HT-29 (cell line): ENCODE measurements around the gene ZBTB46. TPM values are rescaled to one million over a fixed set of nuclear protein-coding genes. Genes with fewer than 3 reads are reported as not detected.
"Not testable (repeated sequence)": the region's sequence is repeated elsewhere in the genome, so short reads cannot be mapped to it uniquely, and the experiment has no call there.

Experiments
- DNase-seq: peaks from one replicate; pipeline ENCODE4 v3.0.0-alpha.2; 2015; ENCODE audit warnings: low spot score
- total RNA-seq: library from RNA; depleted of rRNA; stranded (reverse); fragments of >200 nt; shearing (Covaris generic); gene quantifications from 2 replicates; pipeline ENCODE4 v1.2.3, GENCODE V29; 2014

ZBTB46 gene
- total RNA-seq, 1 experiment from 2014 or later = 3.3 TPM

- DNase-seq = no peak
Measured at GRCh38 chr20:63859166-63859699, 28.2 kb upstream of the ZBTB46 start.

DNA sequence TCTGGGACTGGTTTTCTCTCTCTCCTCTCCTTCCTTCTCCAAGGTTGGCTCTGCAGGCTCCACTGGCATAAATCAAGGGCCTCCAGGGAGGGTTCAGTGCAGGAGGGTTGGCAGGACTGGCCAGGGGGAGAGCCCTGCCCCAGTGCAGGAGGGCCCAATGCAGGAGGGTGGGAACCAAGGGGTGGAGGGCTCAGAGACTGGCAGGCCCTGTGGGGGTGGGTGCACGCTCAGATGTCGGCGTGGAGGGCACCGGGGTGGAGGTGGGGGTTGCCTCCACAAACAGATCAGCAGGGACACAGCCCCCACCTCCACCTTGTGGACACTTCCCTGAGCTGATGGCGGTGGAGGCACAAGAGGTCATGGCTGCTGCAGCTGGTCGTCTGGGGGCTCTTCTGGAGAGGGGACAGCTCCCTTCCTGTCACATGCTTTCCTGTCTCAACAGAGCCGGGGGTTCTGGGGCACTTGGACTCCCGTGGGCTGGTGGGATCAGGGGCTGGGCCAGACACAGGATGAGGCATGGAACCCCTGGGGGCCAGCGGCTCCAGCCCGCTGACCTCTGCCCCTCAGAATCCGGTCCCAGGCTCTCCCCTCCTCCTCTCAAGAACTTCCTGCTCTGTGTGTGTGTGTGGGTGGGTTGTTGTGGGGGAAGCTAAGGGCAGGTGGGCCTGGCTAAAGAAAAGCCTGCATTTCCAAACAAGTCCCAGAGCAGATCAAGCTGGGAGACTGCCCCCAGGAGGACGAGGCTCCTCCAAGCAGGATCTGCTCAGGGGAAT is 27.5 kb upstream of the ZBTB46 start:
- DNase-seq = peak; percentile 35

DNA sequence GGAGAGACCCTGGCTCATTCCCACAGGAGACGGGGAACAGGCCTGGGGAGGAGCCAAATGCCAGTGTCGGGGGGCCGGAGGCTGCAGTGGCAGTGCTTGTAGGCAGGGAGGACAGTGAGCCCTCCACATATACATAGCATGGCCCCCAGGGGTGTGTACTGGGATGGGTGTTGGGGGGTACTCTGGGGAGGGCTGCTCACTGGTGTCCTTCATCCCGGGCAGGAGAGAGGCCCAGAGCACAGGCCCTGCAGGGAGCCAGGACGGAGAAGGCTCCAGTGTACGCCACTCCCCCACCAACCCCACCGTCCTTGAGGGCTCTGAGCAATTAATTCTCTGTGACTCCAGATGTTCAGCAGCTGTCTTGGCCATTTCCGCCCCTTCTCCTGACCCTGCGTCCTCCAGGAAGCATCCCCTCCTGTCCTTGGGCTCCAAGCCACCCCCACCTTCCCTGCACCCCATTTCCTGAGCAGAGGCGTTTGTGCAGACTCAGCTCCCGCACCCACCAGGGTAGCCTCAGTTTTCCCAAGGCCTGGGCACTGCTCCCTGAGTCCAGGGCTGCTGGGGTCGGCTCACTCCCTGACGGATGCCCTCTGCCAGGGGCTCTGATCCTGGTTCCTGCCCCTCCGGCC is 26.8 kb upstream of the ZBTB46 start:
- DNase-seq = no peak

GRCh38 chr20:63856098-63856511 is 25.0 kb upstream of the ZBTB46 start:
- no peak for DNase-seq

DNA sequence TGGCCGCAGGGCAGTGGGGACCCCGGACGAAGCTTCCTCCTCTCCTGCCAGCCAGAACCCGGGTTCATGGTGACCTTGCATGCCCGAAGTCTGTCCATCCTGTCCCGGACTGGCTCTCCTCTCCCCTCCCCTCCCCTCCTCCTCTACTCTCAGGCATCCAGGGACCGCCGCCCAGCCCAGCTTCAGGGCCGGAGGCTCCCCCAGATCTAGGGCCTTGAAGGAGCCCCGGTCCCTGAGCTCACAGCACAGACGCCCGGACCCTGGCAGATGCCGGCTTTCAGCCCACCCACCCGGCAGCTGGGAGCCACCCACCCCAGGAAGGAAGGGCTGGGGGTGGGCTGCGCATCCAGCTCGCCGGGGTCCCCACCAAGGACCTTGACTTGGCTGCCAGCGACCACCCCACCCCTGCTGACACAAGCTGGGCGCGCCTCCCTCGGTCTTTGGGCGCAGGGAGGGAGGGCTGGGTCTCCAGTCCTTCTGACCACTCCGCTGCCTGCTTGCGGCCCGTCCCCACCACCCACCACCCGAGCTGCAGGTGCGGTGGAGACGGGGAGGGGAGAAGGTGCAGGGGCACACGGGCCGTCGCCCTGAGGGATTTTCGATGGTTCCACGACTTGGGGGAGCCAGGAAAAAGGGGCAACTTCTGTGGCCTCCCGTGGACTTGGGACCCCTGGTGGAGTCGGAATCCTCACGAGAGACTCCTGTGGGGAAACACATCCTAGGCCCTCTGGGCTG is 24.5 kb upstream of the ZBTB46 start:
- DNase-seq = no peak

GRCh38 chr20:63854766-63855362 is 23.8 kb upstream of the ZBTB46 start:
- DNase-seq = no peak

GRCh38 chr20:63854069-63854765 is 23.2 kb upstream of the ZBTB46 start:
- peak; percentile 59 for DNase-seq

DNA sequence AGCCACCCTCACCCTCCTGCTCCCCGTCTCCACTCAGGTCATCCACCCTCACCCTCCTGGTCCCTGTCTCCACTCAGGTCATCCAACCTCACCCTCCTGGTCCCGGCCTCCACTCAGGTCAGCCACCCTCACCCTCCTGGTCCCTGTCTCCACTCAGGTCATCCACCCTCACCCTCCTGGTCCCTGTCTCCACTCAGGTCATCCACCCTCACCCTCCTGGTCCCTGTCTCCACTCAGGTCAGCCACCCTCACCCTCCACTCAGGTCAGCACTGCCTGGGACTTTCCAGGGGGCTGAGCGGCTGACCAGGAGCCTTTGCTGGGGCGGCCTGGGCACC is 22.6 kb upstream of the ZBTB46 start:
- DNase-seq = not testable (repeated sequence)

DNA sequence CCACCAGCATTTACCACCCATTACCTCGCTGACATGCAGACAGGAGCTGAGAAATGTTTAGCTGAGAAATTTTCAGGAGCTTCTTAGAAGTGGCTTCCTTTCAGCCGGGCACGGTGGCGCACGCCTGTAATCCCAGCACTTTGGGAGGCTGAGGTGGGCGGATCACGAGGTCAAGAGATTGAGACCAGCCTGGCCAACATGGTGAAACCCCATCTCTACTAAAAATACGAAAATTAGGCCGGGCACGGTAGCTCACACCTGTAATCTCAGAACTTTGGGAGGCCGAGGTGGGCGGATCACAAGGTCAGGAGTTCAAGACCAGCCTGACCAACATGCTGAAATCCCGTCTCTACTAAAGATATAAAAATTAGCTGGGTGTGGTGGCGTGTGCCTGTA is 20.5 kb upstream of the ZBTB46 start:
- DNase-seq = not testable (repeated sequence)

DNA sequence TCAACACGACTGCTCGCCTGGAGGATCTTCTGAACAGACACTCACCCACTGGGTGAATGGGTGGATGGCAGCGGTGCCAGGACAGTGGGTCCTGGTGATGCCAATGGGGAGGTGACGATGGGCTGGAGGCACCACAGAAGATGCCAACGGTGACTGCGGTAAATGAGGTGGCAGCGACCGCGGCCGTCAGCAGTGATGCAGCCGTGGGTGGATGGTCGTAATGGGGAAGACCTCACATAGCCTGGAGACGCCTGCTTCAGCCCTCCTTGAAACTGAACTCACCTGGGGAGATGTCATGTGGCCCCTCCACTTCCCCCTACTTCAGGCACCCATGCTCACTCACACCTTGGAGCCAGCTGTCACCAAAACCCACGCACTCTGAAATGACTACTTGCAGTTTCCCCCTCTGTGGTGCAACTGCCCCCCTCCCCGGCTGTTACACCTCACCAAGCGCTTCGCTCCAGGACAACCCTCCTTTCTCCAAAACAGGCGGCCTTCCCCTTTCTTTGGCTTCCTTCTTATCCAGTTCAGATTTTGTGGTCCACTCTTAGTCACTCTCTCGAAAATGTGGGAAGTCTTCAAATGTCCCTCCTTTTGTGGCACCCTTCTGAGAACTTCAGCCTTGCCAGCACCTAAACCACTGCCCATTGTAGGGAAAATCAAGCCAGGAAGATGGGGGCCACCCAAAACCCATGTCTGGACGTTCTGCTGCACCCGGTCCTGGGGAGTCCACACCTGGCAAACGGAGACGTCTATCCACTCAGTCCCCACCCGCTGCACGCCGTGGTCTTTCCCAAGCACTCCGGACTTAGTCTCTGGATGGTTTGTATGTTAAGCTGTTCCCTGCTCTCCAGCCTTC is 19.9 kb upstream of the ZBTB46 start:
- DNase-seq = no peak

- no peak for DNase-seq
Measured at GRCh38 chr20:63848003-63848911, 17.2 kb upstream of the ZBTB46 start.

GRCh38 chr20:63847237-63848002 is 16.4 kb upstream of the ZBTB46 start:
- DNase-seq = no peak

DNA sequence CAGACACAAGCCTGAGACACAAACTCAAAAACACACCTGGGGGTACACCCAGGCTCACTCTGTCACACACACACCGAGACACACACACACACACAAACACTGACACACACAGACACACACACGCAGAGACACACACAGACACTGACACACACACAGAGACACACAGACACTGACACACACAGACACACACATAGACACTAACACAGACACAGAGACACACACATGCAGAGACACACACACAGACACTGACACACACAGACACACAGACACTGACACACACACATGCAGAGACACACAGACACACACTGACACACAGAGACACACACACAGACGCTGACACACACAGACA is 15.8 kb upstream of the ZBTB46 start:
- no peak for DNase-seq

DNA sequence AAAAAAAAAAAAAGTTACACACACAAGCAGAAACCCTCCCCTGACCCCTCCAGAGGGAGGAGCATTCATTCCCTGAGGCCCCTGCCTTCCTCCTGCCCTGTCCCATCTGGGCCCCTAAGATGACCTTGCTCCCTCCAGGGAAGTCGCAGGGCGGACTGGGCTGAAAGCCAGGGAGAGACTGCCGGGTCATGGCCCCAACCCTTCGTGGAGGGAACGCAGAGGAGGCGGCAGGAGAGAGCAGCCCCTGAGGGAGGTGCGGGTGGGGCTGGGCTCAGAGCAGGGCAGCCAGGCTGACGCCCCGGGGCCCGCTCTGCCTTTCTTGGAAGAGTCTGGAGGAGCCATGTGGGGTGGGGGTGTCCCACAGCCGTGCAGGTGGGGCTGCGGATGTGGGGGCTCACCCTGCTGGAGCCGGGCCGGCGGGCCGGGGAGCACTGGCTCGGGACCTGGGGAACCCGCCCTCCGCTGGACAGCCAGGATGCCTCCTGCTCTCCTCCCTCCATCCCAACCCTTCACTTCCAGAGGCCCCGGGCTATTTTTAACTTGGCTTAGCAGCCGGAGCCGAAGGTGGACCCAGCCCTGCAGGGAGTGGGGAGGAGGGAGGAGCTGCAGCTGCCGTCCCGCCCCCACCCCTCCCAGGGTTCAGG is 15.2 kb upstream of the ZBTB46 start:
- DNase-seq = no peak

- DNase-seq = no peak
Measured at GRCh38 chr20:63844511-63844991, 13.5 kb upstream of the ZBTB46 start.

DNA sequence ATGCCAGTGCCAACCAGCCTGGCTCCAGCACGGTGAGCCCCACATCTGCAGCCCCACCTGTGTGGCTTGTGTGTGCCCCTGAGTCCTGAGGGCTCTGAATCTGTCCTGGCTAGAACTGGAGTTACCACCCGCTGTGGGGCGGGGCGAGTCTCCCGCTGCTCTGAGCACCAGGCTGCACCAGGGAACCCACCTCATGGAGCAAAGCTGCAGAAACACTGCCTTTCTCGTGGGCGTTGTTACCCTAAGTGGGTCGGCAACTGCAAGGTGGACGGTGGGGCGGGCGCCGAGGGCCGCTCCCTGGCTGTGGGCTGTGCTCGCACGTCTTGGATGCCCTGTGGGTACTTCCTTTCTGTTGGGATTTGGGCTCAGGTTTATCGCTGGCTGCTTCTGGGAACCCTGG is 12.7 kb upstream of the ZBTB46 start:
- DNase-seq = no peak

DNA sequence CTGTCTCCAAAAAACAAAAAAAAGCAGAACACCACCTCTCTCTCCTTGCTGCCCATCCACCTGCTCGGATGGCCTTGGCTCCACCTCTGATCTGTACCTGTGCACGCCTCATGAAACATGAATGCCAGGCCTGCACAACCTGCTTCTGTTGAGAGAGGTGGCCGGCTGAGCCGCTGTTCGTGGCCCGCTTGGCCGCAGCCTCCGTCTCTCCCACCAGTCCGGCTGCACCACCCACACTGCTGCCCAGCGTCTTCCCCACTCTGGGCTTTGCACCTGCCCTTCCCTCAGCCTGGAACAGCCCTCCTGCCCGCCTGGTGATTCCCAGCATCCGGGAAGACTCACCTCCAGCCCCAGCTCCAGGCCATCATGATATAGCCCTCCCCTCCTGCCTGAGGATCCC is 12.2 kb upstream of the ZBTB46 start:
- DNase-seq = no peak

DNA sequence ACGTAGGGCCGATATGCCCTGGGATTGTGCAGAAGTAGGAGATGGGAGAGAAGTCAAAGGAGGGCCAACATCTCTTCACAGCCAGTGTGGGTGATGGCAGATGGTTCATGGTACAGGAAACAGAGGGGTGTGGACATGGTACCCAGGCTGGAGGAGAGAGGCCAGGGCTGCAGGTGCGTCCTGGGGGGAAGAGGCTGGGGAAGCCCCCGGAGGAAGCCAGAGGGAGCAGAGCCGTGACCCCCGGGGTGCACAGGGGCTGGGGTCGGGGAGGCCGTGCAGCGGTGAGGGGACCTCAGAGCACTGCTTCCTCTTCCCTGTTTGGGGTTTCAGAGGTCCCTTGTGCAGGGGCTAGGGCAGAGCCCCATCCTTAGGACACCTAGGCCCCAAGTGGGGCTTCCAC is 11.2 kb upstream of the ZBTB46 start:
- DNase-seq = no peak
